NOMO-1 (cell line): ENCODE measurements around the gene SLC17A6.
A peak's percentile ranks its signal among the peaks of the same experiment; 100 is the strongest.

Experiments used
- DNase-seq, 2 experiments: peaks; one replicate each; lab custom pipeline; 2025; ENCODE audit not compliant: unreplicated experiment in 2 of 2; lab: John Stamatoyannopoulos, UW

The SLC17A6 gene

DNA sequence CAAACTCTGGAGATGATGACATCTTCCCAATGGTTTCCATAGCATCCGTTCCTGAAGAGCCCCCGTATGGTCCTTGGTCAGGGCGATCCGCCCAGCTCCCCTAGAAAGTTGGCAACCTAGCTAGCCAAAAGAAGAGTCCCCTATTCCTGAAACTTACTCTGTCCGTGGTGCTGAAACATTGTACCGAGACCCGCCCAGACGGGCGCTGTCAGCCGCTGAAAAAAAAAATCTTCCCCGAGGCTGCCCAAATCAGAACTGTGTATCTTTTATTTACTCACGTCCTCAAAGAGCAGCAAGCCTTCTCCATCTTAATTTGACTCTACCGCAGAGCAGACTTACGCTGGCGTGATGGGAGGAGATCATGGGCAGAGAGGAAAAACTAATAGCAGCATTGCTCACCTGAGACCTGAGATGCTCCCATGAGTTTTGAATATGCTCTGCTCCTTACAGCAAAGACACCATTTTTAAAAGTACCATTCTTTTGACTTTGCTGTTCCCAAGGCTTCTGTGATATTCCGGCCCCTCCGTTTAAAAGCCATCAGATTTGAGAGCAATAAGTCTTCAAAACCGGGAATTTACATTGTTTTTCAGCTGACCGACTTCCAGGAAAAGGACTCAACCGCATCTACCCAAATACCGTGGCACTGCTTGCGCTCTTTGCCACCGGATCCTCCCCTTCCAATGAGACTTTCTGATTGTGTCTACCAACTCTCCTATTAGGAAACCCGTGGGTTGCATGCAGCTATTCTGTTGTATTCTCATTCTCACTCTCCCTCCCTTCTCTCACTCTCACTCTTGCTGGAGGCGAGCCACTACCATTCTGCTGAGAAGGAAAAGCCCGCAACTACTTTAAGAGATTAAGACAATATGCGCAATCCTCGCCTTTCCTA is at the start of gene SLC17A6:
Gene SLC17A6, plus strand, starts transcription at position 786 of the 890 bp plus-strand sequence. CDS start 153 bp downstream, outside the sequence.
- DNase-seq = peak; percentile 19 to 35

GRCh38 chr11:22302368-22302767 is 35.8 kb upstream of the SLC17A6 start:
- no peak for DNase-seq

- DNase-seq = peak in 1 of 2 experiments; percentile 36
Observed at GRCh38 chr11:22304337-22304961, 33.7 kb upstream of the SLC17A6 start.

DNA sequence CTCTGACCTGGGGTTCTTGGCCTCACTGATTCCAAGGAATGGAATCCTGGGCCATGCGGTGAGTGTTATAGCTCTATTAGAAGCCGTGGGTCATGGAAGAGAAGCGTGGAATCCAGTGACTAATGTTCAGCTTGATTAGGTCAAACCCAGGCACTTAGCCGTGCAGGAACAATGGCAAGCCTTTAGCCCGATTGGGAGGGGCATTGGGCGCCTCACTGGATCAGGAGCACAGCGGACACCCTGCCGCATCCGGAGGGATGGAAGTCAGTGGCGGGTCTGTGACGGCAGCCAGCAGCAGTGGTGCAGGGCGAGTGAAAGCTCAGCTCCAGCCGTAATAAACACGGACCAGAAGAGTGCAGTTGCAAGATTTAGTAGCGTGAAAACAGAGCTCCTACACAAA is 20.5 kb upstream of the SLC17A6 start:
- no peak for DNase-seq

- no peak for DNase-seq
Observed at GRCh38 chr11:22331771-22332170, 6.4 kb upstream of the SLC17A6 start.

GRCh38 chr11:22336587-22336986 is 1.6 kb upstream of the SLC17A6 start:
- DNase-seq = no peak

- DNase-seq = no peak
Observed at GRCh38 chr11:22339611-22340010, 1.4 kb downstream of the SLC17A6 start.

DNA sequence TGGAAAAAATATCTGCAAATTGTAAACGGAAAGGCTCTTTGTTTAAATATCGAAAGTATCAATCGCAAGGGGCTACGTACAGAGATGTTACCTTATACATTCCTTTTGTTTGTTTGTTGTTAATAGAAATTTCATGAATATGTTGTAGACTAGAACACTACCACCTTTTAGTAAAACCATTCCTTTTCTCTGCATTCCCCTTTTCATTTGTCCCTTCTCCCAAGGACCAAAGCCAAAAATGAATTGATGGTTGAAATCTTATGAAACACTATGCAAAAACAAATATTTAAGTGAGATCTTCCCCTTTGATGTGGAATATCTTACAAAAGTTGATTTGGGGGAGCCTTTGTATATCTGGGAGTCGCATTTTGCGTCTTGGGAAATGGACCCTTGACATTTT is 2.1 kb downstream of the SLC17A6 start:
- no peak for DNase-seq

GRCh38 chr11:22340701-22341587 is 2.8 kb downstream of the SLC17A6 start:
- no peak for DNase-seq

- DNase-seq = no peak
Observed at GRCh38 chr11:22341588-22341931, 3.4 kb downstream of the SLC17A6 start.

- DNase-seq = no peak
Observed at GRCh38 chr11:22342211-22343031, 4.2 kb downstream of the SLC17A6 start.

GRCh38 chr11:22343032-22343324 is 4.8 kb downstream of the SLC17A6 start:
- DNase-seq = no peak

GRCh38 chr11:22343371-22344032 is 5.3 kb downstream of the SLC17A6 start:
- DNase-seq = no peak

GRCh38 chr11:22344081-22344480 is 5.9 kb downstream of the SLC17A6 start:
- DNase-seq = no peak

- DNase-seq = no peak
Observed at GRCh38 chr11:22346282-22346681, 8.1 kb downstream of the SLC17A6 start.

GRCh38 chr11:22347857-22348487 is 9.8 kb downstream of the SLC17A6 start:
- no peak for DNase-seq

DNA sequence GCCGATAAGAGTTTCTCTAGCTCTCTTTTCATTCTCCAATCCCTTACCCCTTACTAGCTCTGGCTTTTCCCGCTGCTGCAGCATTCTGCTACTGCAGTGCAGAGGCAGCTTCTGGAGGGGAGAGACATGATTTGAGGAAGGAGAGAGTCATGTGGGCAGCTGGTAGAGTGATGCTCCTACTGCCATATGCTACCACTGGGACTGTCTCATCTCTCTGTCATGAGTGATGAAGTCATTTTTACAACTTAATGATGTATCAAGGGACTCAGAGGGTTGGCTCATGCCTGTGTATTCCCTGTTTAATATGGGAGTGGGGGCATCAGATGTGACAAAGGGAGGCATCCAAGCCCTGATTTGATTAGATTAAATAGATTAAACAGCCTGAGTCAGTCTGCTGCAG is 11.3 kb downstream of the SLC17A6 start:
- no peak for DNase-seq

DNA sequence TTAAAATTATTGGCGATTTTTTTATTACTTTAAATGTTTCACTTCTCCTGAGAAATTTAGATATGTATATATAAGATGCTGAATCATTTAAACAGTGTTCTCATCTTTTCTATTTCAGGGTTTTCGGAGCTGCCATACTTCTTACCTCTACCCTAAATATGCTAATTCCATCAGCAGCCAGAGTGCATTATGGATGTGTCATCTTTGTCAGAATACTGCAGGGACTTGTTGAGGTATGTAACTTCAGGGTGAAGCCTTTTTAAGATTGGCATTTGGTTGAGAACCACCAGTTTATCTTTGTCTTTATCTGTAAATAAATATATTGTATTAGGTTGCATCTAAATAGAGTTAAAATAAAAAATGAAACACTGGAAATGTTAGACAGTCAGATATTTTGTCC is 21.1 kb downstream of the SLC17A6 start:
- DNase-seq = no peak

GRCh38 chr11:22371160-22371559 is 33.0 kb downstream of the SLC17A6 start:
- no peak for DNase-seq

GRCh38 chr11:22387126-22387525 is 48.9 kb downstream of the SLC17A6 start:
- no peak for DNase-seq
